Measurements from ENCODE around the gene BRF1. TPM values are rescaled to one million over a fixed set of nuclear protein-coding genes. Genes with fewer than 3 reads are reported as not detected.

The BRF1 gene
- total RNA-seq, 1 experiment from 2014 or later: 41.8 TPM

- no TSS peak for BruUV-seq (replicated peaks)
Observed at GRCh38 chr14:105325303-105325702, 24.5 kb upstream of the BRF1 start.

GRCh38 chr14:105324871-105325270 is 24.1 kb upstream of the BRF1 start:
- no peak overlapping the region for H3K27ac ChIP-seq (ENCODE audit: low read depth, low read length, poor library complexity, severe bottlenecking)
- ChIA-PET POLR2A (ENCODE audit: low non-redundant PET) (no interaction called here), CTCF (no interaction called here)
- no peak for DNase-seq (ENCODE audit: low spot score)
- BruUV-seq (replicated peaks): no TSS peak
- H3K4me1 ChIP-seq (ENCODE audit: insufficient read depth, low read length, poor library complexity, severe bottlenecking): no peaks in the 10 kb centered on the region
- TF ChIP-seq CTCF (conservative IDR thresholded peaks at IDR 0.05; ENCODE audit: low read depth, low read length) (no peak), EZH2 (IDR thresholded peaks at IDR 0.05; ENCODE audit: borderline replicate concordance, low read depth, low read length, poor library complexity, severe bottlenecking) (no peak)
- H3K36me3 ChIP-seq (ENCODE audit: insufficient read depth, low read length, poor library complexity, severe bottlenecking): no peaks in the 10 kb centered on the region
- intact Hi-C loops (cut with micrococcal nuclease; ENCODE audit: unreplicated experiment): no loop called here
- no peak overlapping the region for H3K4me3 ChIP-seq (ENCODE audit: low read depth, low read length, poor library complexity, severe bottlenecking)
- H3K9me3 ChIP-seq (ENCODE audit: low read depth, low read length, poor library complexity, severe bottlenecking): no peaks in the 10 kb centered on the region
- H3K27me3 ChIP-seq (replicated peaks; ENCODE audit: insufficient read depth, low read depth, low read length, poor library complexity): no peaks in the 10 kb centered on the region

More at GRCh38 chr14:105325303-105325702, 24.5 kb upstream of the BRF1 start:
- H3K27me3 ChIP-seq (replicated peaks; ENCODE audit: insufficient read depth, low read depth, low read length, poor library complexity): no peaks in the 10 kb centered on the region
- CTCF ChIA-PET: no interaction called here
- H3K36me3 ChIP-seq (ENCODE audit: insufficient read depth, low read length, poor library complexity, severe bottlenecking): no peaks in the 10 kb centered on the region
- intact Hi-C loops (cut with micrococcal nuclease; ENCODE audit: unreplicated experiment): no loop called here
- H3K9me3 ChIP-seq (ENCODE audit: low read depth, low read length, poor library complexity, severe bottlenecking): no peaks in the 10 kb centered on the region
- H3K4me1 ChIP-seq (ENCODE audit: insufficient read depth, low read length, poor library complexity, severe bottlenecking): peaks cover 2% of the 10 kb centered on the region
- no peak overlapping the region for H3K27ac ChIP-seq (ENCODE audit: low read depth, low read length, poor library complexity, severe bottlenecking)
- TF ChIP-seq CTCF (conservative IDR thresholded peaks at IDR 0.05; ENCODE audit: low read depth, low read length) (no peak), EZH2 (IDR thresholded peaks at IDR 0.05; ENCODE audit: borderline replicate concordance, low read depth, low read length, poor library complexity, severe bottlenecking) (no peak)
- no peak for DNase-seq (ENCODE audit: low spot score)
- no peak overlapping the region for H3K4me3 ChIP-seq (ENCODE audit: low read depth, low read length, poor library complexity, severe bottlenecking)
- POLR2A ChIA-PET (ENCODE audit: low non-redundant PET): no interaction called here

- no peaks in the 10 kb centered on the region for H3K36me3 ChIP-seq (ENCODE audit: insufficient read depth, low read length, poor library complexity, severe bottlenecking)
- no peaks in the 10 kb centered on the region for H3K9me3 ChIP-seq (ENCODE audit: low read depth, low read length, poor library complexity, severe bottlenecking)
- no peak overlapping the region for H3K27ac ChIP-seq (ENCODE audit: low read depth, low read length, poor library complexity, severe bottlenecking)
- no peaks in the 10 kb centered on the region for H3K27me3 ChIP-seq (replicated peaks; ENCODE audit: insufficient read depth, low read depth, low read length, poor library complexity)
- no peaks in the 10 kb centered on the region for H3K4me1 ChIP-seq (ENCODE audit: insufficient read depth, low read length, poor library complexity, severe bottlenecking)
- BruUV-seq (replicated peaks): no TSS peak
- ChIA-PET POLR2A (ENCODE audit: low non-redundant PET) (no interaction called here), CTCF (no interaction called here)
- TF ChIP-seq EZH2 (IDR thresholded peaks at IDR 0.05; ENCODE audit: borderline replicate concordance, low read depth, low read length, poor library complexity, severe bottlenecking) (no peak), CTCF (conservative IDR thresholded peaks at IDR 0.05; ENCODE audit: low read depth, low read length) (no peak)
- intact Hi-C loops (cut with micrococcal nuclease; ENCODE audit: unreplicated experiment): no loop called here
- no peak overlapping the region for H3K4me3 ChIP-seq (ENCODE audit: low read depth, low read length, poor library complexity, severe bottlenecking)
- DNase-seq (ENCODE audit: low spot score): no peak
Observed at GRCh38 chr14:105324080-105324778, 23.4 kb upstream of the BRF1 start.

All from A673 (cell line).